ENCODE data around the gene RTF2. TPM values are rescaled to one million over a fixed set of nuclear protein-coding genes. Genes with fewer than 3 reads are reported as not detected.

The RTF2 gene
- total RNA-seq, 1 donor from 2014 or later: 42.4 TPM

GRCh38 chr20:56469077-56469449, 636 bp downstream of the RTF2 start:
- Histone ChIP-seq H4K20me1 (ENCODE audit: low read depth) (no peaks in the 10 kb centered on the region), H3K36me3 (peaks cover 6% of the 10 kb centered on the region), H3K9me3 (ENCODE audit: low read depth) (no peaks in the 10 kb centered on the region), H3F3A (ENCODE audit: low read depth) (no peaks in the 10 kb centered on the region), H3K79me2 (ENCODE audit: low read depth) (peaks cover 33% of the 10 kb centered on the region), H3K4me1 (peaks cover 5% of the 10 kb centered on the region), H2AFZ (replicated peaks) (peak overlapping the region; percentile 77), H3K4me2 (peak overlapping the region; percentile 86), H3K9ac (peak overlapping the region; percentile 88), H3K4me3 (peak overlapping the region; percentile 96), H3K27me3 (peaks cover 5% of the 10 kb centered on the region), H3K27ac (no peak overlapping the region)
- Mint-ChIP-seq H3K27me3 (ENCODE audit: insufficient read depth, low read depth) (peaks cover 3% of the 10 kb centered on the region), H3K9me3 (no peaks in the 10 kb centered on the region), H3K4me1 (peaks cover 18% of the 10 kb centered on the region), H3K36me3 (no peaks in the 10 kb centered on the region), H3K4me3 (peak overlapping the region; percentile 100), H3K27ac (no peak overlapping the region)
- no peak for DNase-seq (ENCODE audit: low spot score)
- TF ChIP-seq EZH2phosphoT487 (IDR thresholded peaks at IDR 0.05) (no peak), CTCF (IDR thresholded peaks at IDR 0.05) (no peak), EZH2 (IDR thresholded peaks at IDR 0.05) (no peak)

- Mint-ChIP-seq H3K36me3 (peaks cover 2% of the 10 kb centered on the region), H3K9me3 (no peaks in the 10 kb centered on the region), H3K27ac (no peak overlapping the region), H3K27me3 (ENCODE audit: insufficient read depth, low read depth) (no peaks in the 10 kb centered on the region), H3K4me1 (no peaks in the 10 kb centered on the region), H3K4me3 (no peak overlapping the region)
- H3K4me3 ChIP-seq: no peak overlapping the region
- no peaks in the 10 kb centered on the region for H3F3A ChIP-seq (ENCODE audit: low read depth)
- no peak overlapping the region for H3K9ac ChIP-seq
- no peaks in the 10 kb centered on the region for H3K4me1 ChIP-seq
- no peaks in the 10 kb centered on the region for H3K27me3 ChIP-seq
- no peak overlapping the region for H3K27ac ChIP-seq
- H2AFZ ChIP-seq (replicated peaks): no peak overlapping the region
- no peaks in the 10 kb centered on the region for H3K9me3 ChIP-seq (ENCODE audit: low read depth)
- H3K36me3 ChIP-seq: no peaks in the 10 kb centered on the region
- no peak for DNase-seq (ENCODE audit: low spot score)
- H3K79me2 ChIP-seq (ENCODE audit: low read depth): no peaks in the 10 kb centered on the region
- H3K4me2 ChIP-seq: no peak overlapping the region
- no peak for TF ChIP-seq EZH2phosphoT487 (IDR thresholded peaks at IDR 0.05)
- no peak for TF ChIP-seq CTCF (IDR thresholded peaks at IDR 0.05)
- TF ChIP-seq EZH2 (IDR thresholded peaks at IDR 0.05): no peak
- no peaks in the 10 kb centered on the region for H4K20me1 ChIP-seq (ENCODE audit: low read depth)
Observed at GRCh38 chr20:56483970-56484369, 15.5 kb downstream of the RTF2 start.

GRCh38 chr20:56487216-56487615, 18.8 kb downstream of the RTF2 start:
- Histone ChIP-seq H3K79me2 (ENCODE audit: low read depth) (no peaks in the 10 kb centered on the region), H3K36me3 (no peaks in the 10 kb centered on the region), H3K4me2 (no peak overlapping the region), H3K4me3 (no peak overlapping the region), H3K27ac (no peak overlapping the region), H3K4me1 (no peaks in the 10 kb centered on the region), H2AFZ (replicated peaks) (no peak overlapping the region), H3F3A (ENCODE audit: low read depth) (no peaks in the 10 kb centered on the region), H3K27me3 (no peaks in the 10 kb centered on the region), H3K9ac (no peak overlapping the region), H3K9me3 (ENCODE audit: low read depth) (no peaks in the 10 kb centered on the region), H4K20me1 (ENCODE audit: low read depth) (peaks cover 14% of the 10 kb centered on the region)
- no peak for TF ChIP-seq EZH2phosphoT487 (IDR thresholded peaks at IDR 0.05)
- Mint-ChIP-seq H3K4me1 (no peaks in the 10 kb centered on the region), H3K4me3 (no peak overlapping the region), H3K27ac (no peak overlapping the region), H3K36me3 (peaks cover 10% of the 10 kb centered on the region), H3K27me3 (ENCODE audit: insufficient read depth, low read depth) (no peaks in the 10 kb centered on the region), H3K9me3 (no peaks in the 10 kb centered on the region)
- no peak for DNase-seq (ENCODE audit: low spot score)

- Mint-ChIP-seq H3K27ac (no peak overlapping the region), H3K4me1 (no peaks in the 10 kb centered on the region), H3K9me3 (no peaks in the 10 kb centered on the region), H3K36me3 (peaks cover 12% of the 10 kb centered on the region), H3K4me3 (no peak overlapping the region), H3K27me3 (ENCODE audit: insufficient read depth, low read depth) (no peaks in the 10 kb centered on the region)
- H3K9me3 ChIP-seq (ENCODE audit: low read depth): no peaks in the 10 kb centered on the region
- H3K4me2 ChIP-seq: no peak overlapping the region
- H2AFZ ChIP-seq (replicated peaks): no peak overlapping the region
- no peaks in the 10 kb centered on the region for H3K36me3 ChIP-seq
- TF ChIP-seq EZH2 (IDR thresholded peaks at IDR 0.05): no peak
- no peak for TF ChIP-seq CTCF (IDR thresholded peaks at IDR 0.05)
- no peak for TF ChIP-seq EZH2phosphoT487 (IDR thresholded peaks at IDR 0.05)
- no peak overlapping the region for H3K4me3 ChIP-seq
- H4K20me1 ChIP-seq (ENCODE audit: low read depth): peaks cover 14% of the 10 kb centered on the region
- no peak overlapping the region for H3K27ac ChIP-seq
- no peaks in the 10 kb centered on the region for H3K27me3 ChIP-seq
- DNase-seq (ENCODE audit: low spot score): no peak
- H3K9ac ChIP-seq: no peak overlapping the region
- H3K4me1 ChIP-seq: no peaks in the 10 kb centered on the region
- H3K79me2 ChIP-seq (ENCODE audit: low read depth): no peaks in the 10 kb centered on the region
- H3F3A ChIP-seq (ENCODE audit: low read depth): no peaks in the 10 kb centered on the region
Observed at GRCh38 chr20:56488566-56488965, 20.1 kb downstream of the RTF2 start.
